WTC11 (cell line): ENCODE data around the gene NAV3. TPM values are rescaled to one million over a fixed set of nuclear protein-coding genes. Genes with fewer than 3 reads are reported as not detected.

Source experiments
- ATAC-seq: fragments of 200-7000 bp; cut with Tn5 transposase; 2 replicates; pipeline ENCODE4 v1.10.0; 2021; ENCODE audit warnings: mild to moderate bottlenecking, moderate library complexity
- CTCF ChIA-PET: fragments of 300-600 bp; sonication (Branson Sonifier 250); formaldehyde crosslinking; loops from one replicate; lab custom pipeline; 2021; ENCODE audit warnings: antibody characterized with exemption; lab: Charles Lee
- POLR2A ChIA-PET: fragments of 350-600 bp; sonication (Branson Sonifier 250); formaldehyde crosslinking; loops from one replicate; lab custom pipeline; 2021; ENCODE audit warnings: antibody characterized with exemption; lab: Charles Lee
- DNase-seq: peaks from one replicate; pipeline ENCODE4 v3.0.0; 2021; ENCODE audit warnings: low spot score
- H3K27ac Mint-ChIP-seq: 2 replicates; pipeline ENCODE4 v1.8.0; 2021; ENCODE audit warnings: mixed read lengths
- H3K27me3 Mint-ChIP-seq: 2 replicates; pipeline ENCODE4 v1.8.0; 2021; ENCODE audit warnings: low read depth, mild to moderate bottlenecking, moderate library complexity, mixed read lengths
- H3K36me3 Mint-ChIP-seq: 2 replicates; pipeline ENCODE4 v1.8.0; 2021; ENCODE audit warnings: mixed read lengths
- H3K4me1 Mint-ChIP-seq: 2 replicates; pipeline ENCODE4 v1.8.0; 2022; ENCODE audit warnings: mixed read lengths
- H3K4me3 Mint-ChIP-seq: 2 replicates; pipeline ENCODE4 v1.8.0; 2021; ENCODE audit warnings: mild to moderate bottlenecking, moderate library complexity, mixed read lengths
- H3K9me3 Mint-ChIP-seq: 2 replicates; pipeline ENCODE4 v1.8.0; 2021; ENCODE audit warnings: mixed read lengths
- MLX ChIP-seq: sonication (generic); formaldehyde crosslinking; IDR thresholded peaks from 2 replicates; pipeline ENCODE4 v1.8.1; 2023; ENCODE audit warnings: mild to moderate bottlenecking, missing genetic modification reagents, moderate library complexity
- SMAD4 ChIP-seq: sonication (generic); formaldehyde crosslinking; IDR thresholded peaks from 2 replicates; pipeline ENCODE4 v1.8.0; 2022; ENCODE audit warnings: mild to moderate bottlenecking, missing genetic modification reagents
- TP53 ChIP-seq: sonication (generic); formaldehyde crosslinking; IDR thresholded peaks from 2 replicates; pipeline ENCODE4 v1.8.1; 2023; ENCODE audit warnings: mild to moderate bottlenecking, missing genetic modification reagents
- ZNF121 ChIP-seq: sonication (generic); formaldehyde crosslinking; IDR thresholded peaks from 2 replicates; pipeline ENCODE4 v1.8.0; 2023; ENCODE audit warnings: missing genetic modification reagents
- ZNF232 ChIP-seq: sonication (generic); formaldehyde crosslinking; IDR thresholded peaks from 2 replicates; pipeline ENCODE4 v1.8.0; 2022; ENCODE audit warnings: mild to moderate bottlenecking, missing genetic modification reagents
- ZNF317 ChIP-seq: sonication (generic); formaldehyde crosslinking; IDR thresholded peaks from 2 replicates; pipeline ENCODE4 v1.8.1; 2023; ENCODE audit warnings: low read depth, mild to moderate bottlenecking, moderate library complexity, missing genetic modification reagents, borderline replicate concordance
- ZNF423 ChIP-seq: fragments of 250-450 bp; sonication (Bioruptor Pico); IDR thresholded peaks from 2 replicates; pipeline ENCODE4 v2.1.2; 2022; ENCODE audit warnings: mild to moderate bottlenecking, moderate library complexity
- total RNA-seq: library from RNA; stranded (reverse); gene quantifications from 3 replicates; pipeline ENCODE4 v1.2.3, GENCODE V29; 2021
- TF ChIP-seq, protein P1 (sequence below): sonication (generic); formaldehyde crosslinking; IDR thresholded peaks from 2 replicates; pipeline ENCODE4 v1.8.1; 2023; ENCODE audit warnings: mild to moderate bottlenecking, missing genetic modification reagents
- TF ChIP-seq, protein P2 (sequence below): fragments of 250-450 bp; sonication (Bioruptor Pico); IDR thresholded peaks from 2 replicates; pipeline ENCODE4 v1.9.0; 2021; ENCODE audit warnings: mild to moderate bottlenecking, borderline replicate concordance
- TF ChIP-seq, protein P3 (sequence below): fragments of 250-450 bp; sonication (Bioruptor Pico); IDR thresholded peaks from 2 replicates; pipeline ENCODE4 v2.1.2; 2022; ENCODE audit warnings: mild to moderate bottlenecking, moderate library complexity
- TF ChIP-seq, protein P4 (sequence below): sonication (generic); formaldehyde crosslinking; IDR thresholded peaks from 2 replicates; pipeline ENCODE4 v1.8.1; 2023; ENCODE audit warnings: mild to moderate bottlenecking, missing genetic modification reagents, moderate library complexity

Gene NAV3
- total RNA-seq, 1 experiment from 2014 or later, result 3.3 TPM

DNA sequence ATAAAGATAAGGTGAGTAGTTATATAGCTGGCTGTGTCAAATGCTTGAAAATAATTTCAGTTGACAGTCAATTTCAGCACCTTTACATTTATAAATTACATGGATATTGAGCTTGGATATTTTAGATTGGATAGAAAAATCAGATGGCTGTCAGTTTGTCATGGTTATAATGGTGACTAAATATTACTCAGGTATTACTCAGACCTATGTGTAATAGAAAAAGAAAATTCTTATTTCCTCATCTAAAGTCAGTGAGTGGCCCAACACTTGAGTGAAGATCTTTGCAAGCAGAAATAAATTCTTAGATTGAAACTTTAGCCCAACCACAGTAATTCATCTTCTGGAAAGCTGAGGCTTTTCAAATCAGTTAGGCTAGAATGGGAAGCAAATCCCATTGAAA, 354.4 kb downstream of the NAV3 start:
- Mint-ChIP-seq H3K36me3 (no peaks in the 10 kb centered on the region), H3K4me1 (peaks cover 25% of the 10 kb centered on the region), H3K4me3 (no peak overlapping the region), H3K27ac (no peak overlapping the region), H3K27me3 (no peaks in the 10 kb centered on the region), H3K9me3 (no peaks in the 10 kb centered on the region)
- ChIA-PET POLR2A (no interaction called here), CTCF (interaction anchor here (0.6 kb wide), 1 partner anchor 20 kb away, joined by 3 read pairs; no protein-coding TSS in a partner anchor)
- ATAC-seq, result no peak
- TF ChIP-seq SMAD4 (CRISPR knock-in tag) (no peak), ZNF232 (CRISPR knock-in tag) (no peak), ZNF121 (CRISPR knock-in tag) (no peak), ZNF317 (CRISPR knock-in tag) (no peak), MLX (CRISPR knock-in tag) (no peak)
- TF ChIP-seq, protein P1, sequence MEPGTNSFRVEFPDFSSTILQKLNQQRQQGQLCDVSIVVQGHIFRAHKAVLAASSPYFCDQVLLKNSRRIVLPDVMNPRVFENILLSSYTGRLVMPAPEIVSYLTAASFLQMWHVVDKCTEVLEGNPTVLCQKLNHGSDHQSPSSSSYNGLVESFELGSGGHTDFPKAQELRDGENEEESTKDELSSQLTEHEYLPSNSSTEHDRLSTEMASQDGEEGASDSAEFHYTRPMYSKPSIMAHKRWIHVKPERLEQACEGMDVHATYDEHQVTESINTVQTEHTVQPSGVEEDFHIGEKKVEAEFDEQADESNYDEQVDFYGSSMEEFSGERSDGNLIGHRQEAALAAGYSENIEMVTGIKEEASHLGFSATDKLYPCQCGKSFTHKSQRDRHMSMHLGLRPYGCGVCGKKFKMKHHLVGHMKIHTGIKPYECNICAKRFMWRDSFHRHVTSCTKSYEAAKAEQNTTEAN (CRISPR knock-in tag), result no peak
- TF ChIP-seq, protein P2, sequence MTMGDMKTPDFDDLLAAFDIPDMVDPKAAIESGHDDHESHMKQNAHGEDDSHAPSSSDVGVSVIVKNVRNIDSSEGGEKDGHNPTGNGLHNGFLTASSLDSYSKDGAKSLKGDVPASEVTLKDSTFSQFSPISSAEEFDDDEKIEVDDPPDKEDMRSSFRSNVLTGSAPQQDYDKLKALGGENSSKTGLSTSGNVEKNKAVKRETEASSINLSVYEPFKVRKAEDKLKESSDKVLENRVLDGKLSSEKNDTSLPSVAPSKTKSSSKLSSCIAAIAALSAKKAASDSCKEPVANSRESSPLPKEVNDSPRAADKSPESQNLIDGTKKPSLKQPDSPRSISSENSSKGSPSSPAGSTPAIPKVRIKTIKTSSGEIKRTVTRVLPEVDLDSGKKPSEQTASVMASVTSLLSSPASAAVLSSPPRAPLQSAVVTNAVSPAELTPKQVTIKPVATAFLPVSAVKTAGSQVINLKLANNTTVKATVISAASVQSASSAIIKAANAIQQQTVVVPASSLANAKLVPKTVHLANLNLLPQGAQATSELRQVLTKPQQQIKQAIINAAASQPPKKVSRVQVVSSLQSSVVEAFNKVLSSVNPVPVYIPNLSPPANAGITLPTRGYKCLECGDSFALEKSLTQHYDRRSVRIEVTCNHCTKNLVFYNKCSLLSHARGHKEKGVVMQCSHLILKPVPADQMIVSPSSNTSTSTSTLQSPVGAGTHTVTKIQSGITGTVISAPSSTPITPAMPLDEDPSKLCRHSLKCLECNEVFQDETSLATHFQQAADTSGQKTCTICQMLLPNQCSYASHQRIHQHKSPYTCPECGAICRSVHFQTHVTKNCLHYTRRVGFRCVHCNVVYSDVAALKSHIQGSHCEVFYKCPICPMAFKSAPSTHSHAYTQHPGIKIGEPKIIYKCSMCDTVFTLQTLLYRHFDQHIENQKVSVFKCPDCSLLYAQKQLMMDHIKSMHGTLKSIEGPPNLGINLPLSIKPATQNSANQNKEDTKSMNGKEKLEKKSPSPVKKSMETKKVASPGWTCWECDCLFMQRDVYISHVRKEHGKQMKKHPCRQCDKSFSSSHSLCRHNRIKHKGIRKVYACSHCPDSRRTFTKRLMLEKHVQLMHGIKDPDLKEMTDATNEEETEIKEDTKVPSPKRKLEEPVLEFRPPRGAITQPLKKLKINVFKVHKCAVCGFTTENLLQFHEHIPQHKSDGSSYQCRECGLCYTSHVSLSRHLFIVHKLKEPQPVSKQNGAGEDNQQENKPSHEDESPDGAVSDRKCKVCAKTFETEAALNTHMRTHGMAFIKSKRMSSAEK (CRISPR knock-in tag), result no peak
- no peak for DNase-seq

- H3K36me3 Mint-ChIP-seq, result no peaks in the 10 kb centered on the region
- H3K4me3 Mint-ChIP-seq, result no peak overlapping the region
- no peak for TF ChIP-seq TP53 (CRISPR knock-in tag)
- TF ChIP-seq, protein P3, sequence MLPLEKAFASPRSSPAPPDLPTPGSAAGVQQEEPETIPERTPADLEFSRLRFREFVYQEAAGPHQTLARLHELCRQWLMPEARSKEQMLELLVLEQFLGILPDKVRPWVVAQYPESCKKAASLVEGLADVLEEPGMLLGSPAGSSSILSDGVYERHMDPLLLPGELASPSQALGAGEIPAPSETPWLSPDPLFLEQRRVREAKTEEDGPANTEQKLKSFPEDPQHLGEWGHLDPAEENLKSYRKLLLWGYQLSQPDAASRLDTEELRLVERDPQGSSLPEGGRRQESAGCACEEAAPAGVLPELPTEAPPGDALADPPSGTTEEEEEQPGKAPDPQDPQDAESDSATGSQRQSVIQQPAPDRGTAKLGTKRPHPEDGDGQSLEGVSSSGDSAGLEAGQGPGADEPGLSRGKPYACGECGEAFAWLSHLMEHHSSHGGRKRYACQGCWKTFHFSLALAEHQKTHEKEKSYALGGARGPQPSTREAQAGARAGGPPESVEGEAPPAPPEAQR, result no peak
- ChIA-PET CTCF (interaction anchor here (0.6 kb wide), 1 partner anchor 20 kb away, joined by 3 read pairs; no protein-coding TSS in a partner anchor), POLR2A (no interaction called here)
- ATAC-seq, result no peak
- H3K27ac Mint-ChIP-seq, result no peak overlapping the region
- DNase-seq, result no peak
- H3K4me1 Mint-ChIP-seq, result peaks cover 25% of the 10 kb centered on the region
- no peaks in the 10 kb centered on the region for H3K27me3 Mint-ChIP-seq
- H3K9me3 Mint-ChIP-seq, result no peaks in the 10 kb centered on the region
Measured at GRCh38 chr12:78185651-78186050, 355.0 kb downstream of the NAV3 start.

GRCh38 chr12:78186670-78187069, 356.0 kb downstream of the NAV3 start:
- no peak overlapping the region for H3K27ac Mint-ChIP-seq
- no peak for ATAC-seq

More at GRCh38 chr12:78186670-78187069, 356.0 kb downstream of the NAV3 start:
- POLR2A ChIA-PET, result interaction anchor here (0.6 kb wide), 1 partner anchor 144 kb away, joined by 8 read pairs; no protein-coding TSS in a partner anchor
- Mint-ChIP-seq H3K27me3 (no peaks in the 10 kb centered on the region), H3K4me3 (no peak overlapping the region), H3K4me1 (peaks cover 25% of the 10 kb centered on the region), H3K9me3 (no peaks in the 10 kb centered on the region), H3K36me3 (no peaks in the 10 kb centered on the region)
- CTCF ChIA-PET, result no interaction called here
- no peak for DNase-seq
- TF ChIP-seq ZNF423 (CRISPR knock-in tag), result peak; percentile 92
- TF ChIP-seq, protein P4, sequence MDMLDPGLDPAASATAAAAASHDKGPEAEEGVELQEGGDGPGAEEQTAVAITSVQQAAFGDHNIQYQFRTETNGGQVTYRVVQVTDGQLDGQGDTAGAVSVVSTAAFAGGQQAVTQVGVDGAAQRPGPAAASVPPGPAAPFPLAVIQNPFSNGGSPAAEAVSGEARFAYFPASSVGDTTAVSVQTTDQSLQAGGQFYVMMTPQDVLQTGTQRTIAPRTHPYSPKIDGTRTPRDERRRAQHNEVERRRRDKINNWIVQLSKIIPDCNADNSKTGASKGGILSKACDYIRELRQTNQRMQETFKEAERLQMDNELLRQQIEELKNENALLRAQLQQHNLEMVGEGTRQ (CRISPR knock-in tag), result no peak
